Cardiac fibroblast (primary cell): ENCODE results near the gene UQCR11.

ENCODE experiments used
- DNase-seq, 2 donors: peaks; one replicate each; pipeline versions ENCODE4 v3.0.0 to v3.0.0-alpha.2; 2010; ENCODE audit warnings: low read depth in 2 of 2
- H3K4me3 ChIP-seq, 2 donors: replicated peaks in 1 of 2; 1 replicate in 1 of 2; 2 replicates in 1 of 2; pipeline ENCODE4 v1.5.1; 2011; ENCODE audit warnings: low read depth in 2 of 2, low read length in 2 of 2, mild to moderate bottlenecking in 2 of 2, moderate library complexity in 1 of 2
- CTCF ChIP-seq: IDR thresholded peaks from one replicate; pipeline ENCODE4 v1.5.1; 2011; ENCODE audit warnings: low read depth, mild to moderate bottlenecking, low read length, inconsistent platforms

Gene UQCR11

GRCh38 chr19:1616396-1616795, 11.1 kb upstream of the UQCR11 start:
- no peak overlapping the region for H3K4me3 ChIP-seq
- DNase-seq: peak; percentile 78 to 81
- TF ChIP-seq CTCF: no peak

- TF ChIP-seq CTCF: no peak
- H3K4me3 ChIP-seq: no peak overlapping the region
- no peak for DNase-seq
Observed at GRCh38 chr19:1615156-1615765, 10.0 kb upstream of the UQCR11 start.

GRCh38 chr19:1613808-1614570, 8.7 kb upstream of the UQCR11 start:
- no peak overlapping the region for H3K4me3 ChIP-seq
- TF ChIP-seq CTCF: no peak
- DNase-seq: no peak

- DNase-seq: no peak
- no peak overlapping the region for H3K4me3 ChIP-seq
- TF ChIP-seq CTCF: no peak
Observed at GRCh38 chr19:1613146-1613545, 7.9 kb upstream of the UQCR11 start.

GRCh38 chr19:1612114-1613086, 7.1 kb upstream of the UQCR11 start:
- no peak for TF ChIP-seq CTCF
- H3K4me3 ChIP-seq: no peak overlapping the region
- DNase-seq: no peak

- no peak overlapping the region for H3K4me3 ChIP-seq
- no peak for DNase-seq
- no peak for TF ChIP-seq CTCF
Observed at GRCh38 chr19:1611353-1611752, 6.1 kb upstream of the UQCR11 start.
